Measurements from ENCODE around the gene KRTCAP2.

KRTCAP2 gene

GRCh38 chr1:155188268-155188667 is 15.2 kb upstream of the KRTCAP2 start:
- Histone ChIP-seq H3K4me3 (replicated peaks; ENCODE audit: insufficient read depth, low read length) (no peak overlapping the region), H3K27me3 (ENCODE audit: insufficient read depth, poor library complexity, severe bottlenecking) (no peaks in the 10 kb centered on the region), H3K27ac (replicated peaks) (no peak overlapping the region)
- DNase-seq (ENCODE audit: low read depth in 1 of 2, low spot score in 1 of 2), result no peak
- TF ChIP-seq SPI1 (IDR thresholded peaks at IDR 0.05; ENCODE audit: borderline replicate concordance, low read depth), result no peak
- TF ChIP-seq POLR2AphosphoS5 (IDR thresholded peaks at IDR 0.05; ENCODE audit: low read depth), result no peak
- no peak for TF ChIP-seq CTCF (IDR thresholded peaks at IDR 0.05; ENCODE audit: insufficient read depth, low read length)
- no peak for TF ChIP-seq GABPA (IDR thresholded peaks at IDR 0.05; ENCODE audit: low read depth)
- TF ChIP-seq REST (IDR thresholded peaks at IDR 0.05; ENCODE audit: insufficient replicate concordance, low read depth), result no peak

GRCh38 chr1:155187456-155187891 is 14.4 kb upstream of the KRTCAP2 start:
- Histone ChIP-seq H3K27ac (replicated peaks) (no peak overlapping the region), H3K4me3 (replicated peaks; ENCODE audit: insufficient read depth, low read length) (no peak overlapping the region), H3K27me3 (ENCODE audit: insufficient read depth, poor library complexity, severe bottlenecking) (no peaks in the 10 kb centered on the region)
- no peak for TF ChIP-seq GABPA (IDR thresholded peaks at IDR 0.05; ENCODE audit: low read depth)
- TF ChIP-seq SPI1 (IDR thresholded peaks at IDR 0.05; ENCODE audit: borderline replicate concordance, low read depth), result no peak
- TF ChIP-seq POLR2AphosphoS5 (IDR thresholded peaks at IDR 0.05; ENCODE audit: low read depth), result no peak
- TF ChIP-seq CTCF (IDR thresholded peaks at IDR 0.05; ENCODE audit: insufficient read depth, low read length), result no peak
- TF ChIP-seq REST (IDR thresholded peaks at IDR 0.05; ENCODE audit: insufficient replicate concordance, low read depth), result no peak
- no peak for DNase-seq (ENCODE audit: low read depth in 1 of 2, low spot score in 1 of 2)

GRCh38 chr1:155186794-155187455 is 13.8 kb upstream of the KRTCAP2 start:
- no peak for DNase-seq (ENCODE audit: low read depth in 1 of 2, low spot score in 1 of 2)
- no peaks in the 10 kb centered on the region for H3K27me3 ChIP-seq (ENCODE audit: insufficient read depth, poor library complexity, severe bottlenecking)
- TF ChIP-seq GABPA (IDR thresholded peaks at IDR 0.05; ENCODE audit: low read depth) (no peak), POLR2AphosphoS5 (IDR thresholded peaks at IDR 0.05; ENCODE audit: low read depth) (no peak)
- no peak overlapping the region for H3K27ac ChIP-seq (replicated peaks)
- no peak overlapping the region for H3K4me3 ChIP-seq (replicated peaks; ENCODE audit: insufficient read depth, low read length)

GRCh38 chr1:155186067-155186793 is 13.1 kb upstream of the KRTCAP2 start:
- TF ChIP-seq CTCF (IDR thresholded peaks at IDR 0.05; ENCODE audit: insufficient read depth, low read length) (no peak), SPI1 (IDR thresholded peaks at IDR 0.05; ENCODE audit: borderline replicate concordance, low read depth) (no peak), GABPA (IDR thresholded peaks at IDR 0.05; ENCODE audit: low read depth) (no peak), POLR2AphosphoS5 (IDR thresholded peaks at IDR 0.05; ENCODE audit: low read depth) (no peak), REST (IDR thresholded peaks at IDR 0.05; ENCODE audit: insufficient replicate concordance, low read depth) (no peak)
- no peak for DNase-seq (ENCODE audit: low read depth in 1 of 2, low spot score in 1 of 2)

More at GRCh38 chr1:155186067-155186793, 13.1 kb upstream of the KRTCAP2 start:
- no peak overlapping the region for H3K4me3 ChIP-seq (replicated peaks; ENCODE audit: insufficient read depth, low read length)
- H3K27ac ChIP-seq (replicated peaks), result no peak overlapping the region
- no peaks in the 10 kb centered on the region for H3K27me3 ChIP-seq (ENCODE audit: insufficient read depth, poor library complexity, severe bottlenecking)

Data from HL-60 (cell line).